Occipital lobe (tissue), 2 donors: ENCODE results near the gene URB1. TPM values are rescaled to one million over a fixed set of nuclear protein-coding genes. Genes with fewer than 3 reads are reported as not detected.

Source experiments
- DNase-seq: peaks from one replicate; lab custom pipeline; 2025; lab: John Stamatoyannopoulos, UW
- total RNA-seq: library from RNA; depleted of rRNA; stranded (reverse); fragments of >200 nt; gene quantifications from one replicate; pipeline ENCODE4 v1.2.3, GENCODE V29; 2014

The URB1 gene
- total RNA-seq, 1 donor from 2014 or later: 13.1 TPM

GRCh38 chr21:32347977-32348376 is 44.8 kb downstream of the URB1 start:
- DNase-seq: no peak

GRCh38 chr21:32347351-32347750 is 45.5 kb downstream of the URB1 start:
- DNase-seq: no peak

GRCh38 chr21:32346951-32347350 is 45.9 kb downstream of the URB1 start:
- no peak for DNase-seq

- no peak for DNase-seq
These were observed 51.7 kb downstream of the URB1 start for GRCh38 chr21:32340863-32341848.

GRCh38 chr21:32338209-32338921 is 54.4 kb downstream of the URB1 start:
- no peak for DNase-seq

GRCh38 chr21:32337206-32337605 is 55.6 kb downstream of the URB1 start:
- DNase-seq: no peak

- no peak for DNase-seq
These were observed 56.1 kb downstream of the URB1 start for GRCh38 chr21:32336711-32337110.

GRCh38 chr21:32335601-32336575 is 56.9 kb downstream of the URB1 start:
- peak; percentile 73 for DNase-seq

- peak; percentile 61 for DNase-seq
These were observed 57.8 kb downstream of the URB1 start for GRCh38 chr21:32334980-32335531.

- DNase-seq: no peak
These were observed 58.7 kb downstream of the URB1 start for GRCh38 chr21:32333953-32334673.

GRCh38 chr21:32332463-32332951 is 60.3 kb downstream of the URB1 start:
- DNase-seq: no peak

GRCh38 chr21:32331444-32332305 is 61.1 kb downstream of the URB1 start:
- DNase-seq: no peak

GRCh38 chr21:32330784-32331311 is 62.0 kb downstream of the URB1 start:
- no peak for DNase-seq

GRCh38 chr21:32329776-32330175 is 63.0 kb downstream of the URB1 start:
- no peak for DNase-seq

GRCh38 chr21:32329331-32329730 is 63.5 kb downstream of the URB1 start:
- DNase-seq: no peak

- DNase-seq: no peak
These were observed 64.2 kb downstream of the URB1 start for GRCh38 chr21:32328595-32328994.

- no peak for DNase-seq
These were observed 67.1 kb downstream of the URB1 start for GRCh38 chr21:32325706-32326105.

GRCh38 chr21:32322676-32323075 is 70.1 kb downstream of the URB1 start:
- DNase-seq: no peak

- no peak for DNase-seq
These were observed 70.7 kb downstream of the URB1 start for GRCh38 chr21:32322103-32322502.
